Measurements from ENCODE around the gene BCAR1. TPM values are rescaled to one million over a fixed set of nuclear protein-coding genes. Genes with fewer than 3 reads are reported as not detected.

BCAR1 gene
- total and polyA plus RNA-seq, 2 experiments from 2014 or later: 37.9 to 140 TPM

DNA sequence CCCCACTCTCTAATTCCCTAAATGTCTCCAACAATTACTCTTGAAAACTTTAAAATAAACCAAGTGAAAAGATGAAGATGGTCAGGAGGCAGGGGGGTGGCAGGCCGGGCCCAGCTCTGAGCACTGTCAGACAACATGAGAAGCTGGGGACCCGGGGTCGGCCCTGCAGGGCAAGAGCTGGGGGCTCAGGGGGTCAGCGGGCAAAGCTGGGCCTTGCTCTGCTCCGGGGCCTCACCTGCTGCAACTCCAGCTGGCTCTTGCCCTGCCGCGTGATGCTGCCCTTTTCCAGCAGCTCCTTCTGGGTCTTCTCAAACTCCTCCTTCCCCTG, 17.8 kb downstream of the BCAR1 start (continued):
- TF ChIP-seq EZH2 (IDR thresholded peaks at IDR 0.05; ENCODE audit: low read depth, unreplicated experiment): no peak
- TF ChIP-seq NANOG (IDR thresholded peaks at IDR 0.05; ENCODE audit: borderline replicate concordance): no peak
- TF ChIP-seq JUNB (IDR thresholded peaks at IDR 0.05; ENCODE audit: unreplicated experiment): no peak
- TF ChIP-seq ZNF462 (CRISPR knock-in tag; IDR thresholded peaks at IDR 0.05): no peak

DNA sequence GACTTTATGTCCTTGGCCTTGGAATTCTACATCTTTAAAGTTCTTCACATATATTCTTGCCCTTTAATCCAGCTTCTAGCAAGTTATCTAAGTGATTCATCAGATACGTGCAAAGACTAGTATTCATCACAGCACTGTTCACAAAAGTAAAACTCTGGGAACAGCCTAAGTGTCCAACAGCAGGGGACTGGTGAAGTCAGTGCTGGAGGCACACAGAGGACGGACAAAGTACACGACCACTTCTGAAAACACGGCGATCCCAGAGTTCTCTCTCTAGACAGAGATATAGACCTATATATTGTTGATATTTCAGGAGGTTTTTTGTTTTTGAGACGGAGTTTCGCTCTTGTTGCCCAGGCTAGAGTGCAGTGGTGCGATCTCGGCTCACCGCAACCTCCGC, 19.9 kb downstream of the BCAR1 start:
- no peaks in the 10 kb centered on the region for H3K27me3 ChIP-seq (ENCODE audit: insufficient read depth)
- no peak for ATAC-seq
- peaks cover 30% of the 10 kb centered on the region; the same call in 1 of the 2 replicates for H3K36me3 ChIP-seq (ENCODE audit: insufficient read depth)
- Mint-ChIP-seq H3K4me3 (no peak overlapping the region), H3K4me1 (peaks cover 7% of the 10 kb centered on the region), H3K9me3 (no peaks in the 10 kb centered on the region), H3K27ac (no peak overlapping the region; the same call in 1 of the 2 replicates), H3K27me3 (ENCODE audit: insufficient read depth, low read depth, poor library complexity) (peaks cover 28% of the 10 kb centered on the region), H3K36me3 (ENCODE audit: low read depth) (peaks cover 71% of the 10 kb centered on the region)
- no peaks in the 10 kb centered on the region for H3K9me2 ChIP-seq (ENCODE audit: insufficient read depth)
- H3K79me2 ChIP-seq (replicated peaks; ENCODE audit: insufficient read depth): peaks cover 13% of the 10 kb centered on the region
- H3K27ac ChIP-seq (ENCODE audit: low read depth): peak overlapping the region; percentile 36; the same call in 1 of the 2 replicates
- peaks cover 36% of the 10 kb centered on the region for H3F3A ChIP-seq (replicated peaks; ENCODE audit: low read depth)
- peaks cover 14% of the 10 kb centered on the region; the same call in 1 of the 2 replicates for H4K20me1 ChIP-seq (replicated peaks; ENCODE audit: insufficient read depth)
- no peak overlapping the region for H3K4me2 ChIP-seq
- TF ChIP-seq POLR2AphosphoS5 (IDR thresholded peaks at IDR 0.05; ENCODE audit: low read depth) (no peak), CTCF (conservative IDR thresholded peaks at IDR 0.05; ENCODE audit: low read depth in 2 of 2) (no peak), JUNB (IDR thresholded peaks at IDR 0.05; ENCODE audit: unreplicated experiment) (no peak)
- TF ChIP-seq, protein P1, sequence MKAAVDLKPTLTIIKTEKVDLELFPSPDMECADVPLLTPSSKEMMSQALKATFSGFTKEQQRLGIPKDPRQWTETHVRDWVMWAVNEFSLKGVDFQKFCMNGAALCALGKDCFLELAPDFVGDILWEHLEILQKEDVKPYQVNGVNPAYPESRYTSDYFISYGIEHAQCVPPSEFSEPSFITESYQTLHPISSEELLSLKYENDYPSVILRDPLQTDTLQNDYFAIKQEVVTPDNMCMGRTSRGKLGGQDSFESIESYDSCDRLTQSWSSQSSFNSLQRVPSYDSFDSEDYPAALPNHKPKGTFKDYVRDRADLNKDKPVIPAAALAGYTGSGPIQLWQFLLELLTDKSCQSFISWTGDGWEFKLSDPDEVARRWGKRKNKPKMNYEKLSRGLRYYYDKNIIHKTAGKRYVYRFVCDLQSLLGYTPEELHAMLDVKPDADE (IDR thresholded peaks at IDR 0.05): no peak
- H2AFZ ChIP-seq: no peak overlapping the region
- no peaks in the 10 kb centered on the region for H3K4me1 ChIP-seq (ENCODE audit: insufficient read depth)
- DNase-seq (ENCODE audit: low spot score): no peak
- H3K4me3 ChIP-seq: no peak overlapping the region
